LNCaP clone FGC (cell line): ENCODE measurements around the gene TAC3.

ENCODE experiments used
- DNase-seq: peaks from one replicate; pipeline ENCODE4 v3.0.0-alpha.2; 2011; ENCODE audit warnings: low read depth
- H3K4me3 ChIP-seq: 2 replicates; pipeline ENCODE4 v1.5.1; 2011; ENCODE audit warnings: mild to moderate bottlenecking, low read depth, low read length, control low read depth
- TF ChIP-seq, protein P1 (sequence below): IDR thresholded peaks from 2 replicates; pipeline ENCODE4 v1.5.1; 2012; ENCODE audit warnings: mild to moderate bottlenecking; ENCODE audit not compliant: control insufficient read depth, insufficient read depth; ENCODE audit errors: extremely low read depth

Gene TAC3

DNA sequence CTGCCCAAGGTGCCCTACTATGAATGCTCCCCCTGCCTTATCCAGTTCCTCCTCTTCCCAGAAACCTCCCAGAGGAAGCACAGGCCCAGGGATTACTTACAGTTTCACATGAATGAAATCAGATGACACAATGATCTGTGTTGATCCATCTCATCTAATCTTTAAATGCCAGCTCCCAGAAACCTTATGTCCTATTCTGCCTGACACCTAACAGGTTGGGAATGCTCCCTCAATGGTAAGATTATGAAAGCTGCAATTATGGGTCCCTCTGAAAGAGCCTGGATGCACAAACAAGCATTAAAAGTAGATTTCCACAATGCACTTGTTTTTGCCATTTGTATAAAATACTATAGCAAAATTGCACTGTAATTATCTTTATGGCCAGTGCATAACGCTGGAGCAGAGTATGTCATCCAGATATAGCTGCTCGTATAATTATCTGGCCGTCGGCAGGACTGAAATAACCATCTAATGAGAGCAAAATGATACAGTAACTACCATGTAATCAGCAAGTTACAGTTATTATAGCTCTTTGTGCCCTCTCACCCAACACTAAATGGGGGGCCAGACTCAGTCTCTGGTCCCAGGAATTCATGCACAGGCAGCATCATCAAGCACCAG, 5.6 kb downstream of the TAC3 start:
- no peak overlapping the region for H3K4me3 ChIP-seq
- TF ChIP-seq, protein P1, sequence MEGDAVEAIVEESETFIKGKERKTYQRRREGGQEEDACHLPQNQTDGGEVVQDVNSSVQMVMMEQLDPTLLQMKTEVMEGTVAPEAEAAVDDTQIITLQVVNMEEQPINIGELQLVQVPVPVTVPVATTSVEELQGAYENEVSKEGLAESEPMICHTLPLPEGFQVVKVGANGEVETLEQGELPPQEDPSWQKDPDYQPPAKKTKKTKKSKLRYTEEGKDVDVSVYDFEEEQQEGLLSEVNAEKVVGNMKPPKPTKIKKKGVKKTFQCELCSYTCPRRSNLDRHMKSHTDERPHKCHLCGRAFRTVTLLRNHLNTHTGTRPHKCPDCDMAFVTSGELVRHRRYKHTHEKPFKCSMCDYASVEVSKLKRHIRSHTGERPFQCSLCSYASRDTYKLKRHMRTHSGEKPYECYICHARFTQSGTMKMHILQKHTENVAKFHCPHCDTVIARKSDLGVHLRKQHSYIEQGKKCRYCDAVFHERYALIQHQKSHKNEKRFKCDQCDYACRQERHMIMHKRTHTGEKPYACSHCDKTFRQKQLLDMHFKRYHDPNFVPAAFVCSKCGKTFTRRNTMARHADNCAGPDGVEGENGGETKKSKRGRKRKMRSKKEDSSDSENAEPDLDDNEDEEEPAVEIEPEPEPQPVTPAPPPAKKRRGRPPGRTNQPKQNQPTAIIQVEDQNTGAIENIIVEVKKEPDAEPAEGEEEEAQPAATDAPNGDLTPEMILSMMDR, result no peak
- DNase-seq, result no peak

DNA sequence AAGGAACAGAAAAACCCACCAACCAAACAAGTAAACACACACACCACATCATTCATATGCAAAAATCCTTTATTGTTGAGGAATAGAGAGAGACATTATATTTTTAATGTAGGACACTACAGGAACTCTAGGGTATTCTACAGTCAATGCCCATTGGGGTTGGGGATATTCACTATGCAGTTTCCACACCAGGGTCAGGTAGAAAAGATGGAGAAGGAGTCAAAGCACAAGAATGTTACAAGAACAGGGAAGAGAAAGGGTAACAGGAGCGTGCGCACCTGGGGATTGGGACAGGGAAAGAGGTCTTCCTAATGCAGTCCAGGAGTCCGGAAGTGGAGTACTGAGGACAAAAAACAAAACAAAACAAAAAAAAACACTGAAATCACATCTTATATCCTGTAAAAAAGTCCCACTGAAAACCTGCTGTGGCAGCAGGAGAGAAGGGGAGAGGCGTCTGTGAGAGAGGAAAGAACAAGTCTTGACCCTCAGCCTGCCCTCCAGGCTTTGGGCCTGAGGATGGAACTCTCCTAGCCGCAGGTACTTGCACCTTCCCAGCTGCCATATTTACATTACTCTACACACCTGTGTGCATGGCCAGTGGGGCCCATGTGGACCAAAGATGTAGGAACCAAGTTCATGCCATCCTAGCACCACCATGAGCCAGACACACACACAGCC, 6.2 kb downstream of the TAC3 start:
- TF ChIP-seq, protein P1, result no peak
- H3K4me3 ChIP-seq, result no peak overlapping the region
- no peak for DNase-seq

DNA sequence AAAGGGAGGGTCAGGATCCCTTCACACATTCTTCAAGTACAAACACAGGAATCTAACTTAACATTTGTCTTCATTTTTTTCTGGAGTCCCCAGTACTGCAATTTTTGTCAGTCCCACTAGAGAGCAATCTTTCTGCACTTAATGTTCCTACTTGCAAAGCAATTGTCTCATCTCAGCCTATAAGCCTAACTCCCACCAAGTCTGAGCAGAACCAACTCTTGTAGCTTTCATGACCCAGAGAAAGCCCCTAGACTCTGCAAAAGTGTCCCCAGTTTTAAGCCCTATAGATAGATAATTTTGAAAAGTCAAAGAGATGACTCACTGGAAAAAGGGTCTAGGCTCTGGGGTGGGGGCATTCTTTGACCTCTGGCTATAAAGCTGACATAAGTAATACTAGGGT, 8.2 kb downstream of the TAC3 start:
- TF ChIP-seq, protein P1, result peak; percentile 70
- H3K4me3 ChIP-seq, result no peak overlapping the region
- peak; percentile 31 for DNase-seq

DNA sequence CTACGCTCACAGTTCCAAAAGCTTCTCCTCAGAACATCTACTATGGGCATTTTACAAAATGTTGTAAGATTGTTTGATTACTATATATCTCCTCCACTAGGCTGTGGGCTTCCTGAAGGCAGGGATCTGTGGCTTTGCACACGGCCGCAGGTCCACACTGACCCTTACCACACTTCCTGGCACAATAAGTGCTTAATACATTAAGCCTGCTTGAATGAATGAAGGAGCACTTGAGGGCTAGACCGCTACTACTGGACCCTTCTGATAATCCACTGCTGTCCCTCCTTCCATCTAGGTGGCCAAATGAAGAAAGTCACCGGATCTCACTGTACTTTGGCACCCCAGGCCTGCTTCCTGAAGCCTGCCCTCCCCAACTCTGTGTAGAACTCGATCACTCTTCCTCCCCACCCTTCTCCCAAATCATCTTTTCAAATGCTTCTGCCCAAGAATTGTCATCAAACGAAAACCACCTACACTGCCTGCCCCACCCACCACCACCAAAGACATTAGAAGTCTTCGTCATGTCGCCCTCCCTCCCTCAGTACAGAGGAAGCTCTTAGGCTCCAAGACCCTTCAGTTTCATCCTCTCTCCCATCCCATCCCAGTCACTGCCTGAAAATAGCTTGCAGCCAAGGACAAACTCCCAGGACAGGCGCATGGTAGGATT, 9.4 kb downstream of the TAC3 start:
- no peak for DNase-seq
- peak overlapping the region; percentile 49 for H3K4me3 ChIP-seq
- TF ChIP-seq, protein P1, result no peak

DNA sequence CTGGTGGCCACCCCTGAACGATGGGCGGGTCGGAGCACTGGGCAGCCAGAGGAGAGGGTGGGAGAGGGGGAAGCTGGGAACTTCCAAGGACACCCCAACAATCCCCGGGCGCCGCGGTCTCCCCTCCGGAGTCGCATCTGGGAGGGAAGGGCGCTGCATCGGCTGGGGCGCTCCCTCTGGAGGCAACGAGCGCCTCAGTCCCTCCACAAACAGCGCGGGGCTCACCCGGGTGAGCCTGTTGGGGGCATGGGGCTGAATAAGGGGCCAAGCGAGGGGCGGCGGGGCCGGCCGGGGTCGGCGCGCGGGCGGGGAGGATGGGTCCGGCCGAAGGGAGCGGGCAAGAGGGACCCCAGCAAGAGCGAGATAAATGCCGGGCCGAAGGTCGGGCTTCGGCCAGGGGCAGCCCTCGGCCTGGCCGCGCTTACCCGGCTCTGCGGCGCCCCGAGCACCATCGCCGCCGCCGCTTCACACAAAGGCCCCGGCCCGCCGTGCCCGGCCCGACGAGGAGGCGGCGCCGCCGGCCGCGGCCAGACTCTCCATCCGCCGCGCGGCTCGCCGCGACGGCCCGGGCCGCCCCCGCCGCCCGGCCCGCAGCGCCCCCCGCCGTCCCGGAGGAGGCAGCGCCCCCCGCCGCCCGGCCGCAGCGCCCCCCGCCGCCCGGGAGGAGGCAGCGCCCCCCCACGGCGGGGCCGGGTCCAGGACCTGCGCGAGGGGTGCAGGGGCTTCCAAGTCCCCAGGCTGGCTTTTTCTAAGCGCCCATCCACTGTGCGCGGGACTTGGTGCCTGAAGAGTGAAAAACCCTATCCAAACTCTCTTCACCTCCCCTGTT, 10.1 kb downstream of the TAC3 start, which contains the start of gene ZBTB39:
Gene ZBTB39, minus strand, starts transcription at position 567 of the 829 bp plus-strand sequence. CDS start 1,629 bp downstream, outside the sequence.
- TF ChIP-seq, protein P1, result peak; percentile 92
- DNase-seq, result no peak
- H3K4me3 ChIP-seq, result peak within 1 kb of the TSS; percentile 85

DNA sequence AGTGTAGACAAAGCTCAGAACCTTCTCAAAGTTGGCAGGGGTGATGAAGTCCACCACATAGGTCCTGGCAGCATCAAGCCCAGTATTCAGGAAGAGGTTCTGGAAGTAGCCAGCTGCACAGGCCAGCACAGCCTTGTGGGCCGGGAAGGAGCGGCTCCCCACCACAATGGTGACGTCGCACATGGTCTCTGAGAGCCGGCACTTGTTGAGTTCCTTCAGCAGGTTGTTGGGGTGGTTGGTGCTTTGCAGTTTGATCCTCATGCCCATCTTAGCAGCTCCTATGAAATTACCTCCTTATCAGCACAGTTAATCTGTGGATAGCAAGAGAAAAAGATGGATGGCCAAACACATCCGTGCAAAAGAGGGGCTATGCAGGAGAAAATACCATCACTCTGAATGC, 11.7 kb downstream of the TAC3 start:
- TF ChIP-seq, protein P1, result no peak
- H3K4me3 ChIP-seq, result no peak overlapping the region

More for the DNA sequence above, 11.7 kb downstream of the TAC3 start:
- DNase-seq, result no peak
